Type B pancreatic cell (in vitro differentiated cells): ENCODE measurements around the gene CDC20B. TPM values are rescaled to one million over a fixed set of nuclear protein-coding genes. Genes with fewer than 3 reads are reported as not detected.

Experiments
- DNase-seq: peaks from one replicate; pipeline ENCODE4 v3.0.0; 2021; ENCODE audit warnings: mixed read lengths; ENCODE audit not compliant: unreplicated experiment; ENCODE audit errors: extremely low spot score
- H3K27ac Mint-ChIP-seq: 2 replicates; pipeline ENCODE4 v1.8.0; 2021; ENCODE audit warnings: mild to moderate bottlenecking, mixed read lengths
- H3K27me3 Mint-ChIP-seq: 2 replicates; pipeline ENCODE4 v1.8.0; 2021; ENCODE audit warnings: mixed read lengths
- H3K36me3 Mint-ChIP-seq: 2 replicates; pipeline ENCODE4 v1.8.0; 2021; ENCODE audit warnings: mixed read lengths
- H3K4me1 Mint-ChIP-seq: one replicate; pipeline ENCODE4 v1.8.0; 2021; ENCODE audit warnings: mixed read lengths; ENCODE audit not compliant: unreplicated experiment
- H3K4me3 Mint-ChIP-seq: 2 replicates; pipeline ENCODE4 v1.8.0; 2021; ENCODE audit warnings: mild to moderate bottlenecking, mixed read lengths
- H3K9me3 Mint-ChIP-seq: 2 replicates; pipeline ENCODE4 v1.8.0; 2021; ENCODE audit warnings: mixed read lengths
- CTCF ChIP-seq: fragments of 200-600 bp; sonication (generic); conservative IDR thresholded peaks from 2 replicates; pipeline ENCODE4 v1.5.0; 2021; ENCODE audit warnings: antibody characterized with exemption, mild to moderate bottlenecking
- total RNA-seq: library from RNA; stranded (reverse); gene quantifications from 2 replicates; pipeline ENCODE4 v1.2.1, GENCODE V29; 2021; ENCODE audit warnings: low replicate concordance

Gene CDC20B
- total RNA-seq, 1 donor from 2014 or later: 0.92 TPM

GRCh38 chr5:55071413-55071812, 101.6 kb downstream of the CDC20B start:
- Mint-ChIP-seq H3K27me3 (peaks cover 8% of the 10 kb centered on the region), H3K27ac (no peak overlapping the region), H3K36me3 (no peaks in the 10 kb centered on the region), H3K4me1 (peaks cover 4% of the 10 kb centered on the region), H3K4me3 (no peak overlapping the region), H3K9me3 (no peaks in the 10 kb centered on the region)
- no peak for TF ChIP-seq CTCF
- no peak for DNase-seq

- H3K9me3 Mint-ChIP-seq: no peaks in the 10 kb centered on the region
- H3K4me3 Mint-ChIP-seq: no peak overlapping the region
- peaks cover 4% of the 10 kb centered on the region for H3K4me1 Mint-ChIP-seq
- no peak for TF ChIP-seq CTCF
- H3K36me3 Mint-ChIP-seq: no peaks in the 10 kb centered on the region
- H3K27ac Mint-ChIP-seq: no peak overlapping the region
- H3K27me3 Mint-ChIP-seq: peaks cover 8% of the 10 kb centered on the region
- DNase-seq: no peak
These were observed 102.0 kb downstream of the CDC20B start for GRCh38 chr5:55070968-55071367.

GRCh38 chr5:55066277-55066676, 106.7 kb downstream of the CDC20B start:
- H3K4me3 Mint-ChIP-seq: no peak overlapping the region
- H3K36me3 Mint-ChIP-seq: no peaks in the 10 kb centered on the region
- H3K27me3 Mint-ChIP-seq: peaks cover 8% of the 10 kb centered on the region
- H3K27ac Mint-ChIP-seq: no peak overlapping the region
- no peak for TF ChIP-seq CTCF
- H3K4me1 Mint-ChIP-seq: peaks cover 4% of the 10 kb centered on the region
- no peak for DNase-seq
- H3K9me3 Mint-ChIP-seq: no peaks in the 10 kb centered on the region

GRCh38 chr5:55064523-55064922, 108.5 kb downstream of the CDC20B start:
- H3K36me3 Mint-ChIP-seq: no peaks in the 10 kb centered on the region
- peaks cover 4% of the 10 kb centered on the region for H3K4me1 Mint-ChIP-seq
- H3K4me3 Mint-ChIP-seq: no peak overlapping the region
- no peak for TF ChIP-seq CTCF
- H3K27me3 Mint-ChIP-seq: peaks cover 4% of the 10 kb centered on the region
- no peak overlapping the region for H3K27ac Mint-ChIP-seq
- H3K9me3 Mint-ChIP-seq: no peaks in the 10 kb centered on the region
- DNase-seq: no peak

GRCh38 chr5:55063899-55064298, 109.1 kb downstream of the CDC20B start:
- Mint-ChIP-seq H3K4me1 (peaks cover 4% of the 10 kb centered on the region), H3K27me3 (peaks cover 4% of the 10 kb centered on the region), H3K27ac (no peak overlapping the region), H3K36me3 (no peaks in the 10 kb centered on the region), H3K4me3 (no peak overlapping the region), H3K9me3 (no peaks in the 10 kb centered on the region)
- no peak for TF ChIP-seq CTCF
- DNase-seq: no peak
